NOMO-1 (cell line): ENCODE measurements around the gene PTGES3.
"Not testable (repeated sequence)": the region's sequence is repeated elsewhere in the genome, so short reads cannot be mapped to it uniquely, and the experiment has no call there.

Experiments used
- DNase-seq, 2 experiments: peaks; one replicate each; lab custom pipeline; 2025; ENCODE audit not compliant: unreplicated experiment in 2 of 2; lab: John Stamatoyannopoulos, UW

PTGES3 gene

GRCh38 chr12:56688129-56688845 lies at the start of gene PTGES3:
PTGES3 (minus strand) TSS chr12:56688284; CDS start chr12:56687999, 285 bp downstream.
- DNase-seq = peak; percentile 97 to 100

- peak in 1 of 2 experiments; percentile 29 for DNase-seq
Observed at GRCh38 chr12:56728139-56728861, 40.2 kb upstream of the PTGES3 start.

GRCh38 chr12:56726196-56726675 lies 38.2 kb upstream of the PTGES3 start:
- not testable (repeated sequence) for DNase-seq

- no peak for DNase-seq
Observed at GRCh38 chr12:56725723-56726102, 37.6 kb upstream of the PTGES3 start.

- DNase-seq = peak; percentile 98 to 99
Observed at GRCh38 chr12:56724972-56725722, 37.1 kb upstream of the PTGES3 start, which contains the start of gene NACA. NACA (minus strand) TSS chr12:56725299; CDS start chr12:56724521, 778 bp downstream.

GRCh38 chr12:56724701-56724971 lies 36.6 kb upstream of the PTGES3 start:
- no peak for DNase-seq

- DNase-seq = no peak
Observed at GRCh38 chr12:56723889-56724700, 36.0 kb upstream of the PTGES3 start.

- DNase-seq = no peak
Observed at GRCh38 chr12:56723352-56723751, 35.3 kb upstream of the PTGES3 start.

- peak in 1 of 2 experiments; percentile 19 for DNase-seq
Observed at GRCh38 chr12:56722832-56723231, 34.7 kb upstream of the PTGES3 start.

- DNase-seq = no peak
Observed at GRCh38 chr12:56721721-56722120, 33.6 kb upstream of the PTGES3 start.

GRCh38 chr12:56721216-56721615 lies 33.1 kb upstream of the PTGES3 start:
- DNase-seq = peak in 1 of 2 experiments; percentile 46

- peak; percentile 46 to 65 for DNase-seq
Observed at GRCh38 chr12:56720731-56721151, 32.7 kb upstream of the PTGES3 start.

GRCh38 chr12:56719056-56719455 lies 31.0 kb upstream of the PTGES3 start:
- no peak for DNase-seq

- no peak for DNase-seq
Observed at GRCh38 chr12:56718636-56719035, 30.6 kb upstream of the PTGES3 start.

- DNase-seq = no peak
Observed at GRCh38 chr12:56718149-56718548, 30.1 kb upstream of the PTGES3 start.

- no peak for DNase-seq
Observed at GRCh38 chr12:56716933-56717880, 29.1 kb upstream of the PTGES3 start.

- no peak for DNase-seq
Observed at GRCh38 chr12:56716458-56716857, 28.4 kb upstream of the PTGES3 start.

- DNase-seq = no peak
Observed at GRCh38 chr12:56715798-56716197, 27.7 kb upstream of the PTGES3 start.

- no peak for DNase-seq
Observed at GRCh38 chr12:56714431-56714929, 26.4 kb upstream of the PTGES3 start.
